HTERT RPE-1 (cell line): ENCODE measurements around the gene TRIM41.

Experiments
- in situ Hi-C: fragments of 300-500 bp; cut with MboI; formaldehyde crosslinking; loops from 4 replicates; pipeline ENCODE4 v1.14.3; 2020; ENCODE audit warnings: low sequenced_read_pairs

Gene TRIM41

DNA sequence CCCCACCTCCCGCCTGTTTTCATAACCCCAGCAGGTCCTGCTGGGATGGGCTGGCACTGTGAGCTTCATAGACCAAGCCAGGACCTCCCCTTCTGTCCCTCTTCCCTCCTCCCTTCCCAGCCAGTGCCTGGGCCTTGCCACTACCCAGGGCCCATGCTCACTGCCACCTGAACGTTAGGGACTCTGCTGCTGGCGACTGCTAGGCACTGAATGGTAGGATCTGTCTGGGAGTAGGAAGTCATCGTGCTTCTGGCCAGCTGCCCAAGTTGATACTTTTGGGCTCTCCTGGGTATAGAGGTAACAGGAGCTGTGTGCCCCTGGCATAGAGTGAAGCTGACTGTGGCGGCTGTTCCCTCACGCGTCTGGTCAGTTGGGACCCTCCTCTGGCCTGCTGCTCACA lies 8.4 kb downstream of the TRIM41 start:
- in situ Hi-C loops: no loop called here

GRCh38 chr5:181232593-181232992 lies 9.5 kb downstream of the TRIM41 start:
- in situ Hi-C loops: no loop called here

DNA sequence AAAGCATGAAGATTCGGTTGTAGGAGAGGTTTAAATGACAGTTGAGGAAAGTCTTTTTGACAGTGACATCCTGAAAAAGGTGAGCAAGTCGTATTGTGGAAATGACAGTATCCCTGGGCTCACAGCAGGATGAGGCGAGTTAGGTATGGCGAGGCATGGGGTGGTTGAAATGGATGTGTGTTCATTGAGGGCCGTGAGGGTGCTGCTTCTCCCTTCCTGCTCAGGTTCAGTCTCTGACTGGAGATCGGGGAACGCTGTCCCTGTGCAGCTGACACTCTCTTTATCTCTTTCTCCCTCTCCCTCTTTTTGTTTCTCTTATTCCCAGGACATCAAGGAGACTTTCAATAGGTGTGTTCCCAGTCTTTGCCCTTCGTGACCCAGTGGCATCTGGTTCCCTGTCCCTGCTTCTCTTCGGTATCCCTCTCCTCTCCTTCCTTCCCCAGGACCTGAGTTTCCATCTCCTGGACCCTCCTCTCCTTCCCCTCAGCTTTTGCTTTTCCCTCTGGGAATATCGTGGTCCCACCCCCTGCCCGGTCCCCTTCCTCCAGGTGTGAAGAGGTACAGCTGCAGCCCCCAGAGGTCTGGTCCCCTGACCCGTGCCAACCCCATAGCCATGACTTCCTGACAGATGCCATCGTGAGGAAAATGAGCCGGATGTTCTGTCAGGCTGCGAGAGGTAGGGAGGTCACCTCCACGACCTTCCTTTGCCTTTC lies 10.2 kb downstream of the TRIM41 start:
- in situ Hi-C loops: no loop called here

GRCh38 chr5:181233801-181234454 lies 10.8 kb downstream of the TRIM41 start:
- in situ Hi-C loops: no loop called here

- in situ Hi-C loops: no loop called here
Observed at GRCh38 chr5:181234455-181235306, 11.6 kb downstream of the TRIM41 start.

DNA sequence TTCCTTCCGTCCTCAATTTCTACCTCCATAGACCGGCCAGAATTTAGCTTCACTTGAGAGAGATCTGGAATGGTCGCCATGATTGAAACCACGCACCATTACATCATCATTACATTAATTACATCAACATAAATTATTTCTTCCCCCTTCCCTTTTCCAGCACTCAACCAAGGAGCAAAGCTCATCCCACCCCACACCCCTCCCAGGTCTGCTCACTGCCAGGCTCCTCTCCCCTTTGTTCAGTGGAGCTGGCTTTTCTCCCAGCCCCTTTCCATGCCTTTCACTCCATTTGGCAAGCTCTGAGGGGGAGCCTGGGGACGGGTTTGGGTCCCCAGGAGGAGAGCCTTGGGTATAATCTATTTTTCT lies 12.2 kb downstream of the TRIM41 start:
- in situ Hi-C loops: no loop called here

DNA sequence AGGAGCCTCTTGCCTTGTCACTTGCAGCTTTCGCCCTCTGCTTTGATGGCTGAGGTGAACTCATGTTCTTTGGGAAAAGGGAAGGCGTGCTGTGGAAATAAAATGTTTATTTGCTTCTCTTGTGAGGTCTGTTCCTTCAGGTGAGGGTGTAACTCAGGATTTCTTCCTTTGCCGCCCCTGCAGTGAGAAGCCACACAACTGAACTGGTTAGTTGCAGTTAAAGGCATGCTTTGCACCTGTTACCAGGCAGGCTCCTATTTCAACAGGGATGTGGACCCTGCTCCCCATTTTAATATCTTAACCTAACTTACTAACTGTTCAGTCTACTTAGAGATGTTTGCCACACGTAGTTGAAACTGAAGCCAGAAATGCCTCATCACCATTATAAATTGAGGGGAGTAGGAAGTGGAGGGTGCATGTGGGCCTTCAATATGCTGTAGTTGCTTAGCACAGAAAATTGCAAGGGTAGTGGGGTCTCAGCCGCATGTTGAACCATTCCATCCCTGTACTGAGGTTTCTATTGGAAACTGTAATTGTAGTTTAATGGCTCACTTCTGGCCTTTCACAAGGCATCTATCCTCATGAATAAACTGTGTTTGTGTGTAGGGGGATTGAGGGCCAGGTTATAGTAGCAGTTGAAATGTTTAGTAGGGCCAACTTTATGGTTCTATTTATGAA lies 12.7 kb downstream of the TRIM41 start:
- in situ Hi-C loops: no loop called here

- in situ Hi-C loops: no loop called here
Observed at GRCh38 chr5:181236471-181236870, 13.4 kb downstream of the TRIM41 start.

DNA sequence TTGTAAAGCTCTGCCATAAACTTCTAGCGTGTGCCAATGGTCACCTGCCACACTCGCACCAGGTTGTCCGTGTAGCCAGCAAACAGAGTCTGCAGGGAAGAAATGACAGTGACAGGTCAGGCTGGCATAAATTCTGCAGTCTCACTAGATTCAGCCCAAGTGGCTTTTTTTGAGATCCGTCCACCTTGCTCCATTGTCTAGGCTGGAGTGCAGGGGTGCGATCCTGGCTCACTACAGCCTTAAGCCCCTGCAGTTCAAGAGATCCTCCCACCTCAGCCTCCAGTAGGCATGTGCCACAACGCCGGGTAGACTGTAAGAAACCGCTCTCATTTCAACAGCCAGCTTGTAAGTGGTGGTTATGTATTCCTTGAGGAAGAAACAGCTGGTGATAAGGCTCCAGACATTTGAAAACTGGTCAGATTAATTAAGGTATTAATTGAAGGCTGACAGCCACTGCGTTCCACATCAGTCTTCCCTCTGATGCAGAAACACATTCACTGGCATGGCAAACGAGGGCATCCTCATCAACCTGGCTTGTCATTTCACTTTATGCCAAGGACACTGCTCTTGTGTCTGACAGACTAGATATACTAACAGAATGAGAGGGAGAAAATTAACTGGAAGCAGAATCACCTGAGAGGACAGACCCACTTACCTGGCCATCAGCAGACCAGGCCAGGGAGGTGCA lies 14.0 kb downstream of the TRIM41 start:
- in situ Hi-C loops: no loop called here

DNA sequence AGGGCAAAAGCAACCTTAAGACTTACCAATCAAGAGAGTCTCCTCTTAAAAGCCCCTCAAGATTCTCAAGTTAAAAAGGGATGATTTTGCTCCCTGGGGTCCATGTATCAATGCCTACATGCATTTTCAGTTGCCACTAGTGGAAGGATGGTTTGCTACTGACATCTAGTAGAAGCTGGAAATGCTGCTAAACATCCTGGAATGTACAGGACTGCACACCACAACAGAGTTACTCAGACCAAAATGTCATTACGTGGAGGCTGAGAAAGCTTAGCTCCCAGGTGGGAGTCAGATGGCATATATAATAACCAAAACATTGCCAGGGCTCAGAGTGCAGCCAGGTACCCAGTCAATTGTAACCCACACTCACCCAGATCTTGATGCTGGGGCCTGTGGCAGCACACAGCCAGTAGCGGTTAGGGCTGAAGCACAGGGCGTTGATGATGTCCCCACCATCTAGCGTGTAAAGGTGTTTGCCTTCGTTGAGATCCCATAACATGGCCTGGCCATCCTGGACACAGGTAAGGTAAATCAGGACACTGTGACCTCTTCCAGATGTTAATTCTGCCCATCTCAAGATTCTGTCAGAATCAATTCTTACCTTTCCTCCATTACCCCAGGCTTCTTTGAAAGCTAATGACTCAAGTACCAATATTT lies 14.8 kb downstream of the TRIM41 start:
- in situ Hi-C loops: no loop called here

- in situ Hi-C loops: no loop called here
Observed at GRCh38 chr5:181239062-181239663, 16.1 kb downstream of the TRIM41 start.

- in situ Hi-C loops: no loop called here
Observed at GRCh38 chr5:181241393-181241975, 18.4 kb downstream of the TRIM41 start.

DNA sequence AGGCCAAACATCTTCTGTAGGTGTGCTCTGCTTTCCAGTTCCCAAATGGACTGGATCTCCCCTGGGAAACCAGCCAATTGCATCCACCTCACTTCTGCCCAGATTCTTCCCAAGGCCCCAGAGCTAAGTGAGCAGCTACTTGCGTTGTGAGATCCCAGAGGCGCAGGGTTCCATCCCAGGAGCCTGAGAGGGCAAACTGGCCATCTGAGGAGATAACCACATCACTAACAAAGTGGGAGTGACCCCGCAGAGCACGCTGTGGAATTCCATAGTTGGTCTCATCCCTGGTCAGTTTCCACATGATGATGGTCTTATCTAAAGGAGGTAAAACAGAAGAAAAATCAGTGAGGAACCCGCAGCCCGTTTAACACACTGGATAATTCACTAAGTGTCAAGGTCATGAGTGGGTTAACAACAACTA lies 19.0 kb downstream of the TRIM41 start:
- in situ Hi-C loops: no loop called here

DNA sequence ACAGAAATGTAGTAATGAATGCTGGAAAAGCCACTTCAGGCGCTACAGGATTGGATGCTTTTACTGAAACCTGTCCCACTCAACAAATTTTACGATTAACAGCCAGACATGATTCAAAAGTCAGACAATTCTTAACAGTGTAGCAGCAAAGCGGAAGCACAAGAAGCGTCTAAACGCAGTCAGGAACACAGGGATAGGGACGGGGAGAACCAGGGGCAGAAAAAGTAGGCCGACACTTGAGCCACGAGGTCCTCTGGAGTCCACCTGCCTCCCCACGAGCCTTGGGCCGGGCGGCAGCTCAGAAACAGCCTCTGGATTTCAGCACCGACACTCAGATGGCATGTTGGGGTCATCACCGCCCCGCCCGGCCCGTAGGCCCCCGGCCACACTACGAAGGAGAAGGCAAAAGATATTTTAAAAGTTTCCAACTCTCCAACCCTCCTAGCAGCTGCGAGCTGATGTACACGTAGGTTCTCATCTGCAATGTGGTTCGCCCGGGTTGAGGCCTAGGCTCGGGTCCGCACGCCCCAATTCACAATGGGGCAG lies 20.0 kb downstream of the TRIM41 start:
- in situ Hi-C loops: no loop called here

DNA sequence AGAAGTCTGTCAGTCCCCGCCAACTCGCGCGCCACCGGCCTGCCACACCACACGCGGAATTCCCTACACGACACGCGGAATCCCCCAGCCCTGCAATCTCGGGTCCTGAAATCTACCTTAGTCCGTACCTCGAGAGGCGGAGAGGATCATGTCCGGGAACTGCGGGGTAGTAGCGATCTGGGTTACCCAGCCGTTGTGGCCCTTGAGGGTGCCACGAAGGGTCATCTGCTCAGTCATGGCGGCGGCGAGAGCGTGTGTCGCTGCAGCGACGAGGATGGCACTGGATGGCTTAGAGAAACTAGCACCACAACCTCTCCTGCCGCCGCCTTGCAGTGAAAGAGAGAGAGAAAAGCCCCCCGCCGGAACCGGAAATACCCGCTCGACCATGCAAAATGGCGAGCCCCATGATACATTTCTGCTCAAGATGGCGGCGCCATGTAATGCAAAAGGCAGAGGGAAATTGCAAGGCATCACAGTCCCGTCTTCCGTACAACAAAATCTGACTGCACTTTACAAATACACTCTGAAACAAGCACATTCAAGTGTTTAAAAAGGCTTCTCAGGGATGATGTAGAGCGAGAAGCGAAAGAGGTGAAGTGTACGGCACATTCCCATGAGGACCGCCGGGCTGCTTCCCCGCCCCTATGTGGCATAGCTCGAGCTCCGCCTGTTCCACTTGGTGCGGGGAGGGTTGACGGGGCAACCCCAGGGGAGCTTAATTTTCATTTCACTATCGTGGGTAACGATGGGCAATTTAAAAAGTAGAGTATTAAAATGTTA lies 20.7 kb downstream of the TRIM41 start, which contains the start of gene RACK1:
Gene RACK1, minus strand, starts transcription at position 343 of the 780 bp plus-strand sequence. Its CDS starts 106 bp downstream, at position 237.
- in situ Hi-C loops: no loop called here

DNA sequence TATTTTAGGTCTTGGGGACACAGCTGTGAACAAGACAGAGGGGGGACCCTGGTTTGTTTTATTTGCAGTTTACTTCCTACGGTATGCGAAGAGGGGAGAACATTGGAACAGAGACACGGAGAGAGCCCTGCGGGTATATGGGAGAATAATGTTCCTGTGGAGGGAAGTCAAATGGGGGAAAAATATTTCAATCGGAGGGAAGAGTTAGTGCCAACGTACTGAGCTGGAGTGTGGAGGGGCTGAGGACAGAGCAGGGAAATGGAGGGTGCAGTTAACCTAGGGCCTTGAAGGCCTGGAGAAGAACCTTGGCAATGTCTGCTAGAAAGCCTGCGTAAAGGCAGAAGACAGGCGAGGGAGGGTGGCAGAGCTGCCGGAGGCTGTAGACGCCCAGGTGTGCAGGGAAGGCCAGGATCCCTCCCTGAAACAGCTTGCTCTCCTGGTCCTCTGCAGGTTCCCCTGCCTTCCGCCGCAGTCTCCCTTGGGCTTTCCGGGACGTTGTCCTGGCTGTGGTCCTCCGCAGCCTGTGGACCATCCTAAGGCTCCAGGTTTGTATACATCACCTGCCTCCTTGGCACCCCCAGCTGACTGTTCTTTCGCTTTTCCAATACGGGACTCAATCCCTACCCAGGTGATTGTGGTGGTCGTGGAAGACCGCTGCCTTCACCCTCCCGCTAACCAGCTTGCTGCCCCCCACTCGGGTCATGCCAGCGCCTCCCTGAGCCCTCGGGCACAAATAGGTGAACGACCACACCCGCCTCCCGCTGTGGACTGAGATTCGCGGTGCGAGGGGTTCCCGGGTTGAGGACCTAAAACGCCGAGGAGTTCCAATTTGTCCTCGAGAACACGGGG lies 22.6 kb downstream of the TRIM41 start:
- in situ Hi-C loops: no loop called here
